Tibial nerve (tissue), 3 donors: ENCODE measurements around the gene VEGFA.

Experiments used
- POLR2A ChIP-seq, 2 donors: fragments of 450-650 bp; IDR thresholded peaks; one replicate each; pipeline ENCODE4 v1.6.1; 2017; ENCODE audit warnings: antibody characterized with exemption in 2 of 2, mild to moderate bottlenecking in 2 of 2, moderate library complexity in 2 of 2
- TF ChIP-seq, protein P1 (sequence below), 5 experiments: fragments of 200-600 bp in 3 of 5; fragments of 450-650 bp in 2 of 5; sonication (generic) in 3 of 5; IDR thresholded peaks; one replicate each; pipeline ENCODE4 v1.5.1; 2016 to 2019; ENCODE audit warnings: antibody characterized with exemption in 5 of 5, mild to moderate bottlenecking in 3 of 5, moderate library complexity in 2 of 5

DNA sequence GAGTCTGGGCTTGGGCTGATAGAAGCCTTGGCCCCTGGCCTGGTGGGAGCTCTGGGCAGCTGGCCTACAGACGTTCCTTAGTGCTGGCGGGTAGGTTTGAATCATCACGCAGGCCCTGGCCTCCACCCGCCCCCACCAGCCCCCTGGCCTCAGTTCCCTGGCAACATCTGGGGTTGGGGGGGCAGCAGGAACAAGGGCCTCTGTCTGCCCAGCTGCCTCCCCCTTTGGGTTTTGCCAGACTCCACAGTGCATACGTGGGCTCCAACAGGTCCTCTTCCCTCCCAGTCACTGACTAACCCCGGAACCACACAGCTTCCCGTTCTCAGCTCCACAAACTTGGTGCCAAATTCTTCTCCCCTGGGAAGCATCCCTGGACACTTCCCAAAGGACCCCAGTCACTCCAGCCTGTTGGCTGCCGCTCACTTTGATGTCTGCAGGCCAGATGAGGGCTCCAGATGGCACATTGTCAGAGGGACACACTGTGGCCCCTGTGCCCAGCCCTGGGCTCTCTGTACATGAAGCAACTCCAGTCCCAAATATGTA lies 957 bp upstream of the VEGFA start:
- no peak for TF ChIP-seq POLR2A (IDR thresholded peaks at IDR 0.05)
- TF ChIP-seq, protein P1, sequence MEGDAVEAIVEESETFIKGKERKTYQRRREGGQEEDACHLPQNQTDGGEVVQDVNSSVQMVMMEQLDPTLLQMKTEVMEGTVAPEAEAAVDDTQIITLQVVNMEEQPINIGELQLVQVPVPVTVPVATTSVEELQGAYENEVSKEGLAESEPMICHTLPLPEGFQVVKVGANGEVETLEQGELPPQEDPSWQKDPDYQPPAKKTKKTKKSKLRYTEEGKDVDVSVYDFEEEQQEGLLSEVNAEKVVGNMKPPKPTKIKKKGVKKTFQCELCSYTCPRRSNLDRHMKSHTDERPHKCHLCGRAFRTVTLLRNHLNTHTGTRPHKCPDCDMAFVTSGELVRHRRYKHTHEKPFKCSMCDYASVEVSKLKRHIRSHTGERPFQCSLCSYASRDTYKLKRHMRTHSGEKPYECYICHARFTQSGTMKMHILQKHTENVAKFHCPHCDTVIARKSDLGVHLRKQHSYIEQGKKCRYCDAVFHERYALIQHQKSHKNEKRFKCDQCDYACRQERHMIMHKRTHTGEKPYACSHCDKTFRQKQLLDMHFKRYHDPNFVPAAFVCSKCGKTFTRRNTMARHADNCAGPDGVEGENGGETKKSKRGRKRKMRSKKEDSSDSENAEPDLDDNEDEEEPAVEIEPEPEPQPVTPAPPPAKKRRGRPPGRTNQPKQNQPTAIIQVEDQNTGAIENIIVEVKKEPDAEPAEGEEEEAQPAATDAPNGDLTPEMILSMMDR (IDR thresholded peaks at IDR 0.05) = no peak
